Measurements from ENCODE around the gene SIPA1. TPM values are rescaled to one million over a fixed set of nuclear protein-coding genes. Genes with fewer than 3 reads are reported as not detected.

The SIPA1 gene
- total and polyA plus RNA-seq, 2 of the 13 experiments (the other 11 are each of a cell fraction or from before 2014, with no cell fraction given): 5.8 to 7.7 TPM

- TF ChIP-seq MIXL1 (CRISPR knock-in tag; IDR thresholded peaks at IDR 0.05) (0 out of 2 replicates have a peak, but pooled peaks have one; percentile 8), TP53 (CRISPR knock-in tag; conservative IDR thresholded peaks at IDR 0.05) (0 out of 2 replicates have a peak, but pooled peaks have one; percentile 42), ZNF577 (CRISPR knock-in tag; IDR thresholded peaks at IDR 0.05; ENCODE audit: borderline replicate concordance, low read depth) (no peak), ZBTB7B (CRISPR knock-in tag; IDR thresholded peaks at IDR 0.05) (no peak), ZNF878 (CRISPR knock-in tag; IDR thresholded peaks at IDR 0.05) (peak; percentile 66; the same call in 1 of the 2 replicates), ZNF746 (CRISPR knock-in tag; IDR thresholded peaks at IDR 0.05) (0 out of 2 replicates have a peak, but pooled peaks have one; percentile 26), GABPA (IDR thresholded peaks at IDR 0.05; ENCODE audit: low read depth, low read length) (peak; percentile 29; the same call in 1 of the 2 replicates), GABPA (CRISPR knock-in tag; IDR thresholded peaks at IDR 0.05; ENCODE audit: low read depth) (peak; percentile 78), ZNF501 (CRISPR knock-in tag; IDR thresholded peaks at IDR 0.05) (peak; percentile 95), HINFP (CRISPR knock-in tag; IDR thresholded peaks at IDR 0.05; ENCODE audit: low read depth) (peak; percentile 55; the same call in 1 of the 2 replicates), ZNF687 (CRISPR knock-in tag; IDR thresholded peaks at IDR 0.05) (peak; percentile 97), ZBTB20 (CRISPR knock-in tag; IDR thresholded peaks at IDR 0.05; ENCODE audit: borderline replicate concordance, low read depth) (peak; percentile 42; the same call in 1 of the 2 replicates), ZSCAN5A (CRISPR knock-in tag; IDR thresholded peaks at IDR 0.05; ENCODE audit: borderline replicate concordance) (no peak), ZMYM3 (CRISPR knock-in tag; IDR thresholded peaks at IDR 0.05) (no peak), TERF1 (CRISPR knock-in tag; IDR thresholded peaks at IDR 0.05) (no peak), CENPBD1 (CRISPR knock-in tag; IDR thresholded peaks at IDR 0.05; ENCODE audit: borderline replicate concordance, low read depth) (no peak), MTF1 (CRISPR knock-in tag; IDR thresholded peaks at IDR 0.05) (no peak), U2AF2 (IDR thresholded peaks at IDR 0.05; ENCODE audit: low read depth, low read length) (no peak), SOX13 (IDR thresholded peaks at IDR 0.05) (no peak), SOX13 (CRISPR knock-in tag; conservative IDR thresholded peaks at IDR 0.05 in 1 of 2, IDR thresholded peaks at IDR 0.05 in 1 of 2) (no peak), SUZ12 (IDR thresholded peaks at IDR 0.05; ENCODE audit: low read depth, low read length) (no peak)
These were observed 14.8 kb downstream of the SIPA1 start (continued) for GRCh38 chr11:65652511-65653228.
